GM18517 (cell line): ENCODE measurements around the gene SCART1.
"Not testable (repeated sequence)": the region's sequence is repeated elsewhere in the genome, so short reads cannot be mapped to it uniquely, and the experiment has no call there.

Experiments used
- ATAC-seq: cut with Tn5 transposase; IDR thresholded peaks from one replicate; pipeline ENCODE4 v1.9.1; 2021; ENCODE audit warnings: mild to moderate bottlenecking, moderate library complexity; ENCODE audit not compliant: unreplicated experiment

SCART1 gene

DNA sequence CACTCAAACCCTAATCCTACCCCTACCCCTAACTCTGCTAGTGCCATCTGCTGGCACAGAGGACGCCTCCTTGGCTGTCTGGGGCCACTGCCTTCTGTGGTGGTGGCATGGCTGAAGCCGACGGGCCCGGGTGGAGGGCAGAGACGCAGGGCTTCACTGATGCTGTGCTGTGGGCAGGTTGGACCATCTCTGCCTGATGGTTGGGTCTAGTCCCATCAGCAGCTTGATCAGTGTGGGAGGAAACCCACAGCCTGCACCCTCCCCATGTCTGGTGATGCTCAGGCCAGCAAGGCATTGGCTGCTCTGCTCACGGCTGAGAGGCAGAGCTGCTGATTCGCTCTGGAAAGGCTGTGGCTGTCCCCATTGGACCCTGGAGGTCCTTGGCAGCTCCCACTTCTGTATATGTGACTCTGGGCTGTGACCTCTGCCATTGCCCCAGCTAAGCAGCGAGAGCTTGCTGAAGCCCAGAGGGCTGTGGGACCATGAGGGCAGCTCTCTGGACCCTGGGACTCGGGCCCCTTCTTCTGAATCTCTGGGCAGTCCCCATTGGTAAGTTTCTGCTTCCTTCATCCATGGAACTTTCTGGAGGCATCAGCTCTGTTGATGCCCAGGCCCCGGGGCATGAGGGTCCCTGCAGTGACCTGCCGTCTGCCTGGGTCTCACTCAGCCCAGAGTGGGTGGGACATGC, at the start of gene SCART1:
Gene SCART1 (plus strand): TSS at position 430 of the 688 bp plus-strand sequence. CDS start 53 bp downstream, at position 483.
- ATAC-seq: no peak

DNA sequence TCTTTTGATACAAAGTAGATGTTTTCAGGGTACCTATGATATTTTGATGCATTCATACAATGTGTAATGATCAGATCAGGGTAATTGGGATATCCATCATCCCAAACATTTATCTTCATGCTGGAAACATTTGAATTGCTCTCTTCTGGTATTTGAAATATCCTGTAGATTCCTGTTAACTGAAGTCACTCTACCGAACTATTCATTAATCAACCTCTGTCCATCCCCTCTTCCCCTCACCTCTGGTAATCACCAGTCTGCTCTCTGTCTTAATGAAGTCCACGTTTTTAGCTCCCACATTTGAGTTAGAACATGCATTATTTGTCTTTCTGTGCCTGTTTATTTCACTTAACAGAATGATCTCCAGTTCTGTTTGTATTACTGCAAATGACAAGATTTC, 48.5 kb upstream of the SCART1 start:
- no peak for ATAC-seq

DNA sequence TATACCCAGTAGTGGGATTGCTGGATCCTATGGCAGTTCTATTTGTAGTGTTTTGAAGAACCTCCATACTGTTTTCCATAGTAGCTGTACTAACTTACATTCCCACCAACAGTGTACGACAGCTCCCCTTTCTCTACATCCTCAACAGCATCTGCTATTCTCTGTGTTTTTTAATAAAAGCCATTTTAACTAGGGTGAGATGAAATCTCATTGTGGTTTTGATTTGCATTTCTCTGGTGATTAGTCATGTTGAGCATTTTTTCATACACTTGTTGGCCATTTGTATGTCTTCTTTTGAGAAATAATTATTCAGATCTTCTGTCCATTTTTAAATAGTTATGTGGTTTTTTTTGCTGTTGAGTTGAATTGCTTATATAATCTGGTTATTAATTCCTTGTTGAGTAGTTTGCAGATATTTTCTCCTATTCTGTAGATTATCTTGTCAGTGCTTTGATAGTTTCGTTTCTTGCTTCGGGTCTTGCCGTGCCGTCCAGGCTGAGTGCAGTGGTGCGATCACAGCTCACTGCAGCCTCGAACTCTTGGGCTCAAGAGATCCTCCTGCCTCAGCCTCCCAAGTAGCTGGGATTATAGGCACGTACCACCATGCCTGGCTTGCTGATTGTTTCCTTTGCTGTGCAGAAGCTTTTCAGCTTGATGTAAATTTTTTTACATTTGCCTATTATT, 47.8 kb upstream of the SCART1 start:
- peak; percentile 65 for ATAC-seq

DNA sequence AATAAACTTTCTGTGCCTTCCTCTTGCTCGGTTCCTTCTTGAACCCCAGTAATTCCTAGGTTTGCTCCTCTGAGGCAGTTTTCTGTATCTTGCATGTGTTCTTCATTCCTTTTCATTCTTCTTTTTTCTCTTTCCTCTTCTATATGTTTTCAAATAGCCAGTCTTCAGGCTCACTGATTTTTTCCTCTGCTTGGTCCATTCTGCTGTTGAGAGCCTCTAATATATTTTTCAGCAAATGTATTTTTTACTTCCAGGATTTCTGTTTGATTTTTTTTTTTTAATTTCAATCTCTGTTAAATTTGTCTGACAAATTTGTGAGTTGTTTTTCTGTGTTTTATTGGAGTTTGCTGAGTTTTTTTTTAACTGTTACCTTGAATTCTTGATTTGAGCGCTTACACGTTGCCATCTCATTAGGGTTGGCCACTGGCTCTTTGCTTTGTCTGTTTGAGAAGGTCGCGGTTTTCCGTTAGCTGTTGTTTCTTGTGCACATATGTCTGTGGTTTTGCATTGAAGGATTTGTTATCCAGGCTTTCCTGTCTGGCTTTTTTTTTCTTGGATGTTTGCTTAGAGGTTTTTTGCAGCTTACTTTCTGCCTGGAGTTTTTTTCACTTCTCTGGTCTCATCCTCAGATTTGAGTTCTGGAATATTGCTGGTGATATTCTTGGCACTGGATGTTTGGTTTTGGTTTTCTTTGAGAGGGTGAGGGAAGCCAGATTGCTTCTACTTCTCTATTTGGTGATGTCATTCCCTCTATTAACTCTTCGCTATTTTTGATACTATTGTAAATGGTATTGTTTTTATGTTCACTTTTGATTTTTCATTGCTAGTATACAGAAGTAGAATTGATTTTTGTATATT, 42.0 kb upstream of the SCART1 start:
- ATAC-seq: no peak

DNA sequence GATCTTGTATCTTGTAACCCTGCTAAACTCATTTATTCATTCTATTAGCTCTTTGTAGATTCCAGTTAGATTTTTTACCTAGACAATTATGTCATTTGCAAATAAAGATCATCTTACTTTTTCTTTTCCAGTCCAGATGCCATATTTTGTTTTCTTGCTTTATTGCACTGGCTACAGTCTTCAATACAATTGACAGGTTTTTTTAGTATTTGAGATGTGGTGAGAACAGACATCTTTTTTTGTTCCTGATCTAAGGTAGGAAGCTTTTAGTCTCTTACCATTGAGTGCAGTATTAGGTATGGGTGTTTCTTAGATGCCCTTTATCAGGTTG, 41.4 kb upstream of the SCART1 start:
- ATAC-seq: no peak

DNA sequence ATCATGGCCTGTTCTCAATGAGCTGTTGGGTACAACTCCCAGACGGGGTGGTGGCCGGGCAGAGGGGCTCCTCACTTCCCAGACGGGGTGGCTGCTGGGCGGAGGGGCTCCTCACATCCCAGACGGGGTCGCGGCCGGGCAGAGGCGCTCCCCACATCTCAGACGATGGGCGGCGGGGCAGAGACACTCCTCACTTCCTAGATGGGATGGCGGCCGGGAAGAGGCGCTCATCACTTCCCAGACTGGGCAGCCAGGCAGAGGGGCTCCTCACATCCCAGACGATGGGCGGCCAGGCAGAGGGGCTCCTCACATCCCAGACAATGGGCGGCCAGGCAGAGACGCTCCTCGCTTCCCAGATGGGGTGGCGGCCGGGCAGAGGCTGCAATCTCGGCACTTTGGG, 39.3 kb upstream of the SCART1 start:
- ATAC-seq: not testable (repeated sequence)

DNA sequence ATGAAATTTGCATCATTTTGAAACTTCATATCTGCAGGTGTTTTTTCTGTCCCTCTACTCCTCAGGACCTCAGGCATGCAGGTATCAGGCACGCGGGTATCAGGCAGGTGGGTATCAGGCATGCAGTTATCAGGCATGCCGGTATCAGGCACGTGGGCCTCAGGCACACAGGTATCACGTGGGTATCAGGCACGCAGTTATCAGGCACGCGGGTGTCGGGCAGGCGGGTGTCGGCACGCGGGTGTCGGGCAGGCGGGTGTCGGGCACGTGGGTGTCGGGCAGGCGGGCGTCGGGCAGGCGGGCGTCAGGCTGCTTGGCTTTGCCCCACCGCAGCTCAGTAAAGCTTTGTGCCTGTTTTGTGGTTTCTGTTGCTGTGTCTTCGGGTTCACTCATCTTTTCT, 38.0 kb upstream of the SCART1 start:
- no peak for ATAC-seq

DNA sequence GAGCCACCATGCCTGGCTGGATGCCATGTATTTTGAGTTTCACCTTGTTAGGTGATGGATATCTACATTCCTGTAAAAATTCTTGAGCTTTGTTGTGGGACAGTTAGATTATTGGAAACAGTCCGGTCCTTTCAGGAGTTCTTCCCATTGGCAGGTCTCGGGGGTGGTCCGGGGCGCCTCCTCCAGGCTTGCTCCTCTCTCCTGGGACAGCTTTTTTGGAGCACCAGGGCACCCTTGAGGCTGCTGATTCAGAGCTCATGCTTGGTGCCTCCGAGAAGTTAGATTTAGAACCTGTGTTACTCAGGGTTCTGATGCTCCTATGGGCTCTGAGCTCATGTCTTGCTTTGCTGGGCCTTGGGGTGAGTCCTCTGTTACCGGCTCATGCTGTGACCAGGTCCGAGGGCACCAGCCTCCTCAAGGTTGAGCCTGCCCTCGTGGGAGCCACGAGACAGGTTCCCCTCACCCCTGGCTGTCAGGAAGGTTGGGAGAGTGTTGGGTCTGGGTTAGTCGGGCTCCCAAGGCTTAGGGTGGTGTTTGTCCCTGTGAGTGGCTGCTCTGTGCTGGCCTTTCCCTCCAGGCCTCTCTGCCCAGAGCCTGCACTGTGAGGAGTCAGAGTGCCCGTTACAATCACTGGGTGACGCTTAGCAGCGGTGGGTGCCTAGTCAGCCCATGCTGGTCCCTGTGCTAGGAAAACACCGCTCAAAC, 35.3 kb upstream of the SCART1 start:
- ATAC-seq: no peak

DNA sequence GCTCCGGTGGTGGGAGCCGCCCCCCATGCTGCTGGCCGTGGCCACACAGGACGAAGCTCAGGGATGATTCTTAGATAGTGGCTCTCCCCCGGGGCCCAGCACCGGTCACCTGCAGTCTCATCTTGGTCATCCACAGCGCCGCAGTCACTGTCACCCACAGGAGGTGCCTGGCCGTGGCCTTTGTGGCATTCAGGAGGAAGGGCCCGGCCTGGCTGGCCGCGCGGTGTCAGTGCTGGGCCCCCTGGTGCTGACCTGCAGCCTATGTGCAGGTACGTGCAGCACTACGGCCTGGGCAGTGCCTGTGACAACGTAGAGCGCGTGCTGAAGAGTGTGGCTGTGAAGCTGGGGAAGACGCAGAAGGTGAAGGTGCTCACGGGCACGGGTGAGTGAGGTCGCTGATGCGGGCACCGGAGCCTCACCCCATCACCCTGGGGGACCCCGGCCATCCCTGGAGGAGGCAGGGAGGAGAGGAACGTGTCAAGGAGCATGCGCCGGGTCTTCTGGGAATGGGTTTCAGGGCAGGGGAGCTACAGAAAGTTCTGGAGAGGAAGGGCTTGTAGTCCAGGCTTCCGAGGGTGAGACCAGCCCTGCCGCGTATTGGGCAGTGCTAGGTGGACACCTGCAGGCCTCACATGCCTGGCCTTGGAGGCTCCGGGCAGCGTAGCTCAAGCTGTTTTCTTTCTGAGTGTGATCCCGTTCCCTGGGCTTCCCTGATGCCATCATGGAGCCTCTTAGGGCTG, 34.4 kb upstream of the SCART1 start:
- ATAC-seq: no peak

DNA sequence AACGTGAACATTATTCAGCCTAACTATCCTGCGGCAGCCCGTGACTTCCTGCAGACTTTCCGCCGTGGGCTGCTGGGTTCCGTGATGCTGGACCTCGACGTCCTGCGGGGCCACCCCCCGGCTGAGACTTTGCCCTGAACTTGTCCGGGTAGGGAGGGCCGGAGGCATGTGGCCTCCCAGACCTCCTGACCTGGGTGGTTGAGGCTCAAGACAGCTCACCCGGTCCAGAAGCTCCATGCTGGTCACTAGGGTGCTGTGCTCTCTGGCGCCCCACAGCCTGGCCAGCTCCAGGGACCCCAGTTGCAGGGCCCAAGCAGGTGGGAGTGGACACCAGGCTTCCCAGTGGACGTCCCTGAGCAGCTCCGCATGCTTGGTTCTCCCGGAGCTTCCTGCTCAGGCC, 33.7 kb upstream of the SCART1 start:
- ATAC-seq: no peak

DNA sequence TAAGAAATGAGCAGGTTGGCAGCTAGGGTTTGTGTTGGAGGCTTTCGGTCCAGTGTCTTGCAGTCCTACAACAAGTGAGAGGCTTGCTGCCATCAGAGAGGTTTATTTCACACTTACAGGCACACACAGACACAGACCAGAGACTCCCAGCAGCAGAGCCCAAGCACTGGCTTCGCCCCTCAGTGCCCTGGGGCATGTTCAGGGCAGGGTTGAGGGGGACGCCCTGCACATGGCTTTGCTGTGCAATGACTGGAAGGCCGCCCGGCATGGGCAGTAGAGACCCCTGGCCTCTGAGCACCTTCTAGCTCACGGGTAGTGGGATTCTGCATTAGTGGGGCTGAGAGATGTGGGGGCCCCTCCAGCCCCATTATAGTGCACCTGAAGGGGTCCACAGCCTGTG, 33.2 kb upstream of the SCART1 start:
- no peak for ATAC-seq

DNA sequence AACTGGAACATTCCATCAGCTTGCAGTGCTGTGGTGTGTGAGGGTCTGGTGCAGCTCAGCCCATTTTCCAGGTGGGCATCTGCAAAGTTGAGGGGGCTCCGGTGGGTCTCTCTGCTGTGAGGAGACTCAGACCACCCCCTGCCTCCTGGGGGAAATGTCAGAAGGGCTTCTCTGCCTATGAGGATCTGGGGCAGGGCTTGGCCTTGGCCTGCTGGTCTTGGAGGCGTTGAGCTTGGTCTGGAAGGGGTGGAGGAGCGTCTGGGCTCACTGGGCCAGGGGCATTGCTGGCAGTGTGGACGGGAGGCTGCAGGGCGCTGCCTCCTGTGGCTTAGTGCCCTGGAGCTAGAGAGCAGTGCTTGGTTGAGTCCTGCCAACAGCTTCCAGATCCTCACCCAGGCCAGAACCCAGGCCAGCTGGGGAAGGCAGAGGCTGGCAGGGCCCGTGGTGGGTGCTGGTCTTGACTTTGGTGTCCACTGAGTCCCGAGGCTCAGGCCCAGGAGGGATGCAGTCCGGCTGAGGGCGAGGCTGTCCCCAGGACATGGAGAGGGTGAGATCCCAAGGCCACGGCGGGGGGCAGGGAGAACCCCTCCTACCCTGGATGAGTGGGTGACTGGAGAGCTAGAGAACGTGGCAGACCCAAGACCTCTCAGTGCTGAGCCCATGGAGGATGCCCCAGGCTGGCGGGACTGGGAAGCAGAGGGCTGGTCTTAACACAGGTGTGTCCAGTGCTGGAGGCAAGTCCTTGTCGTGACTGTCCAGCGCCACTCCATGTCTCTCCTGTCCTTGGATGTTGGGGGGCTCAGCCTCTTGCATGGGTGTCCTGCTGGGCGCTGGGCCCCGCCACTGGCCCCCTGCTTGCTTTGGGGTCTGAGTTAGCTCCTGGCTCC, 32.2 kb upstream of the SCART1 start:
- ATAC-seq: no peak

DNA sequence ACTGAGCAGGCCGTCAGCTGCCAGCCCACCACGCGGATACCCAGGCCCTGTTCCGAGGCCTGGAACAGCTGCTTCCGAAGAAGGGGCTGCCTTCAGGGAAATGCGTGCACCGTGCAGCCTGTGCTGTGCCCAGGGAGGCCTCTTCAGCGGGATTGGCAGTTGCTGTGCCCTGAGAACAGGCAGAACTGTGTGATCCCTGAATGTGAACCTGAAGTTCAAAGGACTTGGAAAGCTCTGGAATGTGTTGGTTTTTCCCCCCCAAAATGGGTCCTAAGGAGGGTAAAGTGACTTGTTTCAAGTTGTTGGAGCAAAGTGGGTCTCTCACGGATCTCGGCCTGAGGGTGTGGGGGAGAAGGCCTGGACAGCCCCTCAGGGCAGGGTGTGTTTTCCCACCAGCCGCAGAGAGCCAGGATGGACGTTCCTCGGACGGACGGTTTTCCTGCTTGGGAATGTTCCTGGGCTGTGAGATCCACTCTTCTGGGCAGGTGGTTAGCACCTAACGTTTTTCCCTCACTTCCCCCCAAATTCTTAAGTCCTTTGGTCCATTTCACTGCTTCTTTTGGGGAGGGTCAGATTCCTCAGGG, 31.4 kb upstream of the SCART1 start:
- ATAC-seq: no peak

DNA sequence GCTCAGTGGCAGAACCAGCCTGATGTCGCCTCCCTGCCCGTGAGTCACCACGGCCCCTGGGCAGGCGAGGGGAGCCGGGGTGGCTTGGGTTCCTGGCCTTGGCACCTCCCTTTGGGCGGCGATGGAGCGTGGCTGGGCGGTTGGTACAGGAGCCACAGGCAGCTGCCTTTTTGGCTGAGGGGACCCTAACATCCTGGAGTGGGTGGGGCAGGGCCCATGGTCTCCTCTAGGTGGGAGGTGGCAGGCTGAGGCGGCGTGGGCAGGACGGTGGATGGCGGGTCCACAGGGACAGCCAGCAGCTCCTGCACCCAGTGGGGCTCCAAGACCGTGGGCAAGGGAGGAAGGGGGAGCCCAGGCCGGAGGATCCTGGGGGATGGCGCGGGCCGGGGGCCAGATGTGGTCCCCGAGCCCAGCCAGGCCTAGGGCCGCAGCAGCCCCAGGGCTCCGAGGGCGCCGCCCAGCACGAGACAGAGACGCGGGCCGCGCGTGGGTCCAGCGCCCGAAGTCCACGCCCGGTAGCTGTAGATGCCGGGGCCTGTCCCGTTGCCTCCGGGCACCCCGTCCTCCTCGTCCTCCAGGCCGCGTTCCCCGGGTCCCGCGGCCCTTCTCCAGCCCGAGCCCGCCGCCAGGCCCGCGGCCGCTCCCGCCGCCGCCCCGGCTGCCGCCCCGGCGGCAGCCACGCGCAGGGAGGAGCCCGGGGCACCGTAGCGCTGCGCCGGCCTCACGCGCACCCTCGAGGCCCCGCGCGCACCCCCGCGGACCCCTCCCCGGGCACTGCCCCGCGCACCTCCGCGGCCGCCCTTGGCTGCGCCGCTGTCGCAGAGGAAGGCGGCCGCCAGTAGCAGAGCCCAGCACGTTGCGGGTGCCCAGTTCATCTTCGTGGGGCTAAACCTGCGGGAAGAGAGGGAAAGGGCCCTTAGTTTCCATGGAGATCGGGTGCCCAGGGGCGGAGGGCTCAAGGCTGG, 30.7 kb upstream of the SCART1 start:
- ATAC-seq: no peak

DNA sequence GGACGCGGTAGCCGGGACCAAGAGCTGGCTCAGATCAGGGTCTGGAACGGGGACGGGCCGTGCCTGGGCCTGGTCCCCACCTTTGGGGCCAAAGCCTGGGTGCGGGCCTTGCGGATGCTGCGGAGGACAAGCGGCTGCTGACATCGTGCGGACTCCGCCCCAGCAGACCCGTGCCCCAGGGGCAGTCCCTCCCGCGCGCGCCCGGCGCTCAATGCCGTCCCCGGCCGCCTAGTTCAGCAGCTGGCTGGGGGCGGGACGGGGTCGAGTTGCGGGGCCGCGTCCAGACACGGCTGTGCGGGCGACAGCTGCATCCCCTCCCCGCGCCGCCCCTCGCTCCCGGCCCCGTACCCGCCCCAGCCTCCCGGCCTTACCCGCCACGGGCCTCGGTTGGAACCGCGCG, 29.6 kb upstream of the SCART1 start:
- not testable (repeated sequence) for ATAC-seq

DNA sequence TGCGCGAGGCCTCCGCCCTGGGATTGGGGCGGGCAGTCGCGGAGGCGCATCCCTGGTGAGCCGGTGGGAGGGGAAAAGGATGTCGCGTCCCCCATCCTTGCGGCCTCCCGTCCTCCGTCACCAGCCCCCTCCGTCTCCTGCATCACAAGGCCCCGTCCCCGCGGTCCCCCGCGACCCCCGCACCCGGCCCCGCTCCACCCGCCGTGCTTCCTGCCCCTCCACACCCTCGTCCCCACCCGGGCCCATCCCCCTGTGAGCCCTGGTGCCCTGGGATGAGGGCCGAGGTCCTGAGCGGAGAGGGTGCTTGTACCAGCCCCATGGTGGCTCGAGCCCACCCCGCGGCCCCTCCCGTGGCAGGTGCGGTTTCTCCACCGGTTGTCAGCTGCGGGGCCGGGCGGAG, 29.1 kb upstream of the SCART1 start, which contains the start of gene SPRN:
Gene SPRN (minus strand): TSS at position 25 of the 400 bp plus-strand sequence. CDS start 944 bp downstream, outside the sequence.
- not testable (repeated sequence) for ATAC-seq

DNA sequence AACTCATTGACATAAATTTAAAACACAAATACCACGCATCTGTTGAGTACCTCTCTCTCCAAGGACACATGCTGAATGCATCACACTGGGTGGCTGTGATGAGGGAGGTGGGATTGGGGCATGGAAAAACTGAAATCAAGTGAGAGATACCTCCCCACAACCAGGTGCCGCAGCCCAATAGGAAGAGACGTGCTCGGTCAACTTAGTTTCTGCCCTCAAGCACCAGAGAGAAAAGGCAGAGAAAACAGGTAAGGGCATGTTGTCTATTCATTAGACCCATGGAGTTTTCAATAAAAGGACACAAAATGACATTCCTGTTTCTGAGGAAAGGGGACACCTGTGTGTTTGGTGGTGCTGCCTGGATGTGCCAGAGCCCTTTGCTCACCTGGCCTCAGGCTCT, 24.2 kb upstream of the SCART1 start:
- ATAC-seq: not testable (repeated sequence)
